ENCODE data around the gene PRKAG2.

Gene PRKAG2

DNA sequence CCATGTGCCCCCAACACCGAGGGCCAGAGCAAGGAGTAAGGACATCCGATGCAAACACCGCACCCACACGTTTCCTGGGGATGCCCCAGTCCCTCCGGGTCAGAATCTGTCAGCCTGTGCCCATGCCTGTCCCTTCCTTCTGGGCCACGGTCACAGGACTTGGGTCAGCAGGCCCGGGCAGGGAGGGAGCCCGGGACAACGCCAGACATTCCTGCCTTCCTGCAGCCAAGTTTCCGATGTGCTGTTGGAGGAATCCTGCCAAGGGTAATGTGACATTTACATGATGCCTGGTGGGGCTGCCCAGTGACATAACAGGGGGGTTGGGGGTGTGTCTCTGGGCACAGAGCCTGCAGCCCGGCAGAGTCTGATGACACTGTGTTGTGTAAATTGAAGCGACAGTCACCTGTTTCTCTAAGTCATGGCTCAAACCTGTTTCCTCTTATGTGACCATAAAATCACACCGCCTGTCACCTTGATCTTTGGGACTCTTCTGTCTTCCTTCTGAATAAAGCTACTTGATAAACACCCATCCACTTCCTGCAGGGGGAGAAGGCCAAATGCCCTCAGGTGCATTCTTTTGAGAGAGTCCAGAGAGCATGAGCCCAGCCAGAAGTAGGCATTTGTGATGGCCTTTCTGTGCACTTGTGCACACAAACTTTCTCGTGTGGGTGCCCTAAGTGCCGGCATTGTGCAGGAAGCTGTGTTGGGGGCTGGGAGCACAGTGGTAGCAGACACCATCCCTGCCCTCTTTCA is 181.9 kb downstream of the PRKAG2 start:
- no peak overlapping the region for H3K4me3 ChIP-seq (ENCODE audit: low read length)
- DNase-seq (ENCODE audit: low read depth): no peak
- TF ChIP-seq, protein P1, sequence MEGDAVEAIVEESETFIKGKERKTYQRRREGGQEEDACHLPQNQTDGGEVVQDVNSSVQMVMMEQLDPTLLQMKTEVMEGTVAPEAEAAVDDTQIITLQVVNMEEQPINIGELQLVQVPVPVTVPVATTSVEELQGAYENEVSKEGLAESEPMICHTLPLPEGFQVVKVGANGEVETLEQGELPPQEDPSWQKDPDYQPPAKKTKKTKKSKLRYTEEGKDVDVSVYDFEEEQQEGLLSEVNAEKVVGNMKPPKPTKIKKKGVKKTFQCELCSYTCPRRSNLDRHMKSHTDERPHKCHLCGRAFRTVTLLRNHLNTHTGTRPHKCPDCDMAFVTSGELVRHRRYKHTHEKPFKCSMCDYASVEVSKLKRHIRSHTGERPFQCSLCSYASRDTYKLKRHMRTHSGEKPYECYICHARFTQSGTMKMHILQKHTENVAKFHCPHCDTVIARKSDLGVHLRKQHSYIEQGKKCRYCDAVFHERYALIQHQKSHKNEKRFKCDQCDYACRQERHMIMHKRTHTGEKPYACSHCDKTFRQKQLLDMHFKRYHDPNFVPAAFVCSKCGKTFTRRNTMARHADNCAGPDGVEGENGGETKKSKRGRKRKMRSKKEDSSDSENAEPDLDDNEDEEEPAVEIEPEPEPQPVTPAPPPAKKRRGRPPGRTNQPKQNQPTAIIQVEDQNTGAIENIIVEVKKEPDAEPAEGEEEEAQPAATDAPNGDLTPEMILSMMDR (IDR thresholded peaks at IDR 0.05; ENCODE audit: insufficient read depth, low read depth, low read length, missing control alignments): no peak

- TF ChIP-seq, protein P1 (IDR thresholded peaks at IDR 0.05; ENCODE audit: insufficient read depth, low read depth, low read length, missing control alignments): no peak
- no peak overlapping the region for H3K4me3 ChIP-seq (ENCODE audit: low read length)
- DNase-seq (ENCODE audit: low read depth): no peak
These were observed 182.5 kb downstream of the PRKAG2 start for GRCh38 chr7:151694441-151694827.

DNA sequence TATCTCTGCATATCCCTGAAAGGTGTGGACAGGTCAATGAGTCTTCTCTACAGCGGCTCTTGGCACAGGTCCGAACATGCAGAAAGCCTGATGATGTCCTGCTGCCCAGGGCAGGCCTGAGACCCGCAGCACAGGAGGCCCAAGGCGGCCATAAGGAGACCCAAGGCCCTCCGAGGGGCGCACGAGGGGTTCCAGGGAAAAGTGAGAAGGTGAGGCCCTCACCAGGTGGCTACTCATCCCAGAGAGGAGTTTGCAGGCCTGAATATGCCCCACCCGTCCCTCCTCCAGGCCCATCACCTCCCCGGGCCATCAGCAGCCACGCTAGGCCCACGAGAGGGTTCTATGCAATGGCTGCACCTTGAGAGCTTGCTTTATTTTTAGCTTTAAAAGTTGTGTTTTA is 183.8 kb downstream of the PRKAG2 start:
- DNase-seq (ENCODE audit: low read depth): no peak
- TF ChIP-seq, protein P1 (IDR thresholded peaks at IDR 0.05; ENCODE audit: insufficient read depth, low read depth, low read length, missing control alignments): no peak
- H3K4me3 ChIP-seq (ENCODE audit: low read length): no peak overlapping the region

DNA sequence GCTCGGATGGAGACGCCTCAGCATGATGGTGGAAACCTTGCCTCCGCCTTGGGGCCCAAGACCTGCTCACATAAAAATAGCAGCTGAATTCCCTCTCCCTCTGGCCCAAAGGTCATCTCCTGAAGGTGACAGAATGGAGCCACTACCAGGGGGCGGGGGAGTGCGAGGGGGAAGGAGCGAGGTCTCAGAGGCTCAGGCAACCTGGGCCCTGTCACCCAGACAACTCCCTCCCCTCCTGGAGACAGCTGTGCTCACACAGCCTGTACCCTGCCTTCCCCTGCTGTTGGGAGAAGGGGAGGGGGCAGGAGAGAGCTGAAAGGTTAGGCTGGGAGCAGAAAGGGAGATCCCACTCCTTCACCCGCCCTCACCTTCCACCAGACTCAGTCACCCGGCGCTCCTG is 184.2 kb downstream of the PRKAG2 start:
- TF ChIP-seq, protein P1 (IDR thresholded peaks at IDR 0.05; ENCODE audit: insufficient read depth, low read depth, low read length, missing control alignments): no peak
- no peak for DNase-seq (ENCODE audit: low read depth)
- H3K4me3 ChIP-seq (ENCODE audit: low read length): no peak overlapping the region

DNA sequence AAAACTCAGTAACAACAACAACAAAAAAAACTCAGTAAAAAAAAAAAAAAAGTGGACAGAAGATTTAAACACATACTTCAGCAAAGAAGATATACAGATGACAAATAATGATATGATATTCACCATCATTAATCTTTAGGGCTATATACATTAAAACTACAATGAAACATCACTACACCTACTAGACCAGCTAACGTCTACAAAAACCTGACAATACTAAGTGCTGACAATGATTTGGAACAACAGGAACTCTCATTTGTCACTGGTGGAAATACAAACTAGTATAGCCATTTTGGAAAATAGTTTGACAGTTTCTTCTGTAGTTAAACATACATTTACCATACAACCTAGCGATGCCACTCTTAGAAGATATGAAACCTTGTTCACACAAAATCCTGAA is 185.5 kb downstream of the PRKAG2 start:
- no peak for DNase-seq (ENCODE audit: low read depth)
- H3K4me3 ChIP-seq (ENCODE audit: low read length): no peak overlapping the region
- TF ChIP-seq, protein P1 (IDR thresholded peaks at IDR 0.05; ENCODE audit: insufficient read depth, low read depth, low read length, missing control alignments): no peak

- TF ChIP-seq, protein P1 (IDR thresholded peaks at IDR 0.05; ENCODE audit: insufficient read depth, low read depth, low read length, missing control alignments): no peak
- peak; percentile 50 for DNase-seq (ENCODE audit: low read depth)
- no peak overlapping the region for H3K4me3 ChIP-seq (ENCODE audit: low read length)
These were observed 186.3 kb downstream of the PRKAG2 start for GRCh38 chr7:151690606-151691005.
